Skin epidermis (tissue), 12 donors: Measurements from ENCODE around the gene FAM53A.

ENCODE experiments used
- H3K27ac ChIP-seq, 21 experiments: fragments of 200-600 bp; sonication (generic) in 11 of 21; one replicate each; pipeline ENCODE4 v1.5.0; 2020; ENCODE audit warnings: mild to moderate bottlenecking in 3 of 21, inconsistent platforms in 2 of 21, moderate library complexity in 2 of 21
- H3K4me3 ChIP-seq, 7 experiments: fragments of 200-600 bp; sonication (generic) in 2 of 7; one replicate each; pipeline ENCODE4 v1.5.0; 2020; ENCODE audit warnings: inconsistent platforms in 2 of 7, mild to moderate bottlenecking in 2 of 7, moderate library complexity in 1 of 7

Gene FAM53A

DNA sequence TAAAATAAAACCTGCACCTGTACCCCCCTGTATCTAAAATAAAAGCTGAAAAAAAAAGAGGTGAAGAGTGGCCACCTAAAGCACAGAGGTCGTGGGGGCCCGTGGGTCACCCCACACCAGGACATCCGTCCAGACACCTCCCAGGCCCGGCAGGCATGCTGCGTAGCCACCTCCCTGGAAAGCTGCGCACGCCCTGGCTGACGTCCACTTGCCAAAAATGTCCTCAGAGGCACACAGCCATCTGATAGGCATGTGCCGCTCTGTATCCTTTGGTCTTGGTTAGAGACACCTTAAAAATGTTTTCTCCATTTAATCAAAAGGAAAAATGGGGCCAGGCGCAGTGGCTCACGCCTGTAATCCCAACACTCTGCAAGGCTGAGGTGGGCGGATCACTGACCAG is 17.7 kb downstream of the FAM53A start:
- H3K4me3 ChIP-seq, result no peak overlapping the region
- no peak overlapping the region for H3K27ac ChIP-seq

DNA sequence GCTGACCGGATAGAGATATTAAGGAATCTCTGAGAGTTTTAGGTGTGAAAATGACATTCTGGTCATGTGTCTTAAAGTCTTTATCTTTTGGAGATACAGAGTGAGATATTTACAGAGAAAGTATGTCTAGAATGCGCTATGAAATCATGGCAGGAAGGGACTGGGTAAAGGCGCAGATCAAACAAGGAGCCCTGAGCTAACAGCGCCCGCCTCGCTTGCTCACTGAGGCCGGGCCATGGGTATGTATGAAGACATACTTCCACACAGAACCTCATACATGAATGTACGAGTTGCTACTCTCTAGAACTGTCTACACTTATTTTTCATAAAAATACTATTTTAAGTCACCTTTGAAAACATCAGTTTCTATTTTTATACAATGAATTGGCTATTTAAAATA is 20.0 kb downstream of the FAM53A start:
- no peak overlapping the region for H3K4me3 ChIP-seq
- no peak overlapping the region for H3K27ac ChIP-seq

DNA sequence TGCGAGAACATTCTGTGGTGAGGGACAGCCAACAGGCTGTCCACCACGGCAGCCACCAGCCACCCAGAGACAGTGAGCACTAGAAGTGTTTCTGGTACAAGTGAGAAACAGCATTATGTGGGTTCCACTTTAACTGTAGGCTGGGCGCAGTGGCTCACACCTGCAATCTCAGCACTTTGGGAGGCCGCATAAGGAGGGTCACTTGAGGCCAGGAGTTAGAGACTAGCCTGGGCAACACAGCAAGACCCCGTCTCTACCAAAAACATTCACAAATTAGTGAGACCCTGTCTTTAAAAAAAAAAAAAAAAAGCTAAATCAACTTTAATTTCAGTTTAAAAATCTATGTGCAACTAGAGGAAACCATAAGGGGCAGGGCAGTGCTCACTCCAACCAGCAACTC is 20.6 kb downstream of the FAM53A start:
- no peak overlapping the region for H3K27ac ChIP-seq
- H3K4me3 ChIP-seq, result no peak overlapping the region

DNA sequence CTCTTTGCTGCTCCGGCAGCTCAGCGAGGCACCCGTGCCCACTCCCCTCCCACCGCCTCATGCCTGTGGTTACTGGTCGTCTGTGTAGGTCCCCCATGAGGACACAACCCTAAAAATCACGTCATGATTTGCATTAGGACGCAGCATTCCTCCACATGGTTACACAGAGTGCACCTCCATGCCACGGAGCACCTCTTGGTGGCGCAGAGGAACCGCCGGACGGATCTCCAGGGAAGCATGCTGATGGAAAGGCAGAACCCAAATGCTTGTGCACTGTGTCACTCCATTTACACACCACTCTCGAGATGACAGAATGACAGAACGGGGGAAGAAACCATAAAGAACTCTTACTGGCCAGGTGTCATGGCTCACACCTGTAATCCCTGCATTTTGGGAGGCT is 22.4 kb downstream of the FAM53A start:
- Histone ChIP-seq H3K27ac (no peak overlapping the region), H3K4me3 (no peak overlapping the region)

DNA sequence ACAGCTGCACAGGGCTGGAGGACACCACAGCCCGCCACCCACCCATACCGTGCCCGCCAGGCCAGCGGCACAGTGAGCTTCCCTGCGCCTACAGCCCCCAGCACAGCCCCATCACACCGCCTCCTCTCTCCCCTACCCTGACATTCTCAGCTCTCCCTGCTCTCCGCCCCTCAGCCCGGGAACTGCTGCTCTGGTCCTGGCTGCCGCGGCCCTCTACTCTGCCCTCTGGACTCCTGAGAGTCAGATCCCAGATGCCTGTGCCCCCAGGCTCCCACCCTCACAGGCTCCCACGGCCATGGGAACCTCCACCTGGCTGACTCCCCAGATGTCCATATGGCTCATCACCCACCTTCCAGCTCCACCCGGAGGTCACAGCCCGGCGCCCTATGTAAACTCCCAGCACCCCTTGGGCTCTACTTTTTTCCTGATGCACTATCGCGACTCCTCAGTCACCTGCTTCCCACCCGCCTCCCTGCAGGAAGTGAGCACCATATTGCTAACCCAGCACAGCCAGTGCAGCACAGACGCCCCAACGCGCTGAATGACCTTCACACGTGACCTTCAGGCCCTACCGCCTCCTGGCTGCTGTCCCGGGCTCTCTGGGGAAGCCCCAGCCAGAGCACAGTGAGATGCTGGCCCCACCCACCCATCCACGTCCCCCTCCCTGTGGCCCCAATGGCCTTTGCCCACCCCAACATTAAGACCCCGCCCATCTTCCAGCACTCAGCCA is 23.0 kb downstream of the FAM53A start:
- Histone ChIP-seq H3K4me3 (no peak overlapping the region), H3K27ac (no peak overlapping the region)

DNA sequence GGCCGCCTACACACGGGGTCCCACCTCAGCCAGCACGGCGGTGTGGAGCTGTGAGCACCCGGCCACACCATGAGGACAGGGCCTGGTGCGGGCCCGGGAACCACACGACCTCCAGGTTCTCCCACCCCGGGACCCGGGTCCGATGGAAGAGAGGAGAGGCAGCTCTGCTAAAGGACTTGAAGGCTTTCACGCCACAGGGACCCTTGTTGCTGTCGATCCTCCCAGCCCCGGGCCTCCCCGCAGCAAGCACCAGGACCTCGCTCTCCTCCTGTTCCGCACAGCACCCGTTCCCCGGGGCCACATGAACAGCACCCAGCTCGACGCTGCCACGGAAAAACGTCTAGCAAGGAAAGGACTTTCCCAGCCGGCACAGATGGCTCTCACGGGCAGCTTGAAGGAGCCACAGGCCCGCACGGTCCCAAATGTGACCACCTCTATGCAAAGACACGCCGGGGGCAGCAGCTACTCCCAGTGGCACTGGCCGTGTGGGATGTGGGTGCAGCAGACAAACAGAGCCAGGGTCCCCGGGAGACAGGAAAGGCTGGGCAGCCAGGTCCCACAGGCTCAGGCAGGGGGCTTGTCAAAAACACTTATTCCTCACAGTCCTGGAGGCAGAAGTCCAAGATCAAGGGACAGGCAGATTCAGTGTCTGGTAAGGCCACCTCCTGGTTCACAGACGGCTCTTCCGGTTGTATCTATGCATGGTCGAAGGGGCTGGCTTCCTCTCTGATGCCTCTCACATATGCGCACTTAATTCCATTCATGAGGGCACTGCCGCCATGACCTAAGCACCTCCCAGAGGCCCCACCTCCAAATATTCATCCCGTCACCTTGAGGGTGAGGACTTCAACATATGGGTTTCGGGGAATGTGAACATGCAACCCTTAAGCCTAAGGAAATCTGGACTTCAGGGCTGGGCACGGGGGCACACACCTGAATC is 24.7 kb downstream of the FAM53A start:
- Histone ChIP-seq H3K27ac (no peak overlapping the region), H3K4me3 (no peak overlapping the region)

DNA sequence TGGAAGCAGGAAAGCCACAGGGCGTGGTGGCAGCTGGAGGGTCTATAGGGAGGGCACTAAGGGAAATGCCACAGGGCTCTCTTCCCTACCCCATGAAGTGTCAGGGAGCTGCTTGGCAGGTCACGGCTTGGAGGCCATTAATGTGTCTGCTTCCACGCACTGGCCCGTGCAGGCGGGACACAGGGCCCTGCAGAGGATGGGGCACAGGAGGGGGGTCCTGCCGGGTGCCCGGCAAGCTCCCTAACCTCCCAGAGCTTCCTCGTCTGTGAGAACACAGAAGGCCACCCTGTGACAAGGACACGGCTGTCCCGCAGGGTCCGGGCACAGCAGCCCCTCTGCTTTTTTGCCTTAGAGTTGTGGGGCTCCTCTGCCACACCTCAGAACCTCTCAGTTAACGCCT is 25.5 kb downstream of the FAM53A start:
- Histone ChIP-seq H3K4me3 (no peak overlapping the region), H3K27ac (no peak overlapping the region)

DNA sequence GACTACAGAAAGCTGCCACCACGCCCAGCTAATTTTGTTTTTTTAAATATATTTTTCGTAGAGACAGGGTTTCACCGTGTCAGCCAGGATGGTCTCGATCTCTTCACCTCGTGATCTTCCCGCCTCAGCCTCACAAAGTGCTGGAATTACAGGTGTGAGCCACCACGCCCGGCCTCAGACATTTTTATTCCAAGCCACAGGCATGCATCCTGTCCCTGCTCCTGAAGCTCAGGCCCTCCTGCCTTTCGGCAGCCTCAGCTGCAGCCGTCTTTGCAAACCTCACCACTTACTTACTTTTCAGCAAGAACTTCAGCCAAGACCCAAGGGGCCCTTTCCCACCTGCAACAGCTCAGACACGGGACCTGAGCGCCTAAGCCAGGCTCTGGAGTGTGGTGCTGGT is 26.0 kb downstream of the FAM53A start:
- Histone ChIP-seq H3K4me3 (no peak overlapping the region), H3K27ac (no peak overlapping the region)

DNA sequence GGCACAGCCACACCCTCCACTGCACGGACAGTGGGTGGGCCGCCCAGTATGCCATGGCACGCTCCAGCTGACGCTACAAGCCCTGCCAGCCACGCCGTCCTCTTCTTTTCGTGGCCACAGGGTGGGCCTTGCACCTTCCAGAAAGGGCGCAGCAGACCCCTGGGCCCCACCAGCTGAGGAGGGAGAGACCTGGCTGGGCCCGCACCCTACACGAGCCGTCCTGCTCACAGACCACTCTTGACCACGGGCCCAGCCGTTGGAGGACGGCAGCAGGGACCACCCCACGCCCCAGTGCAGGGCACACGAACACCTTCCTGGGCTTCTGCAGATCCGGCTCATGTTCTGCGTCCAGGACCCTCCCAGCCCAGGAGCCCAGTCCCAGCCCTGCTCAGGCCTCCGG is 27.1 kb downstream of the FAM53A start:
- no peak overlapping the region for H3K27ac ChIP-seq

DNA sequence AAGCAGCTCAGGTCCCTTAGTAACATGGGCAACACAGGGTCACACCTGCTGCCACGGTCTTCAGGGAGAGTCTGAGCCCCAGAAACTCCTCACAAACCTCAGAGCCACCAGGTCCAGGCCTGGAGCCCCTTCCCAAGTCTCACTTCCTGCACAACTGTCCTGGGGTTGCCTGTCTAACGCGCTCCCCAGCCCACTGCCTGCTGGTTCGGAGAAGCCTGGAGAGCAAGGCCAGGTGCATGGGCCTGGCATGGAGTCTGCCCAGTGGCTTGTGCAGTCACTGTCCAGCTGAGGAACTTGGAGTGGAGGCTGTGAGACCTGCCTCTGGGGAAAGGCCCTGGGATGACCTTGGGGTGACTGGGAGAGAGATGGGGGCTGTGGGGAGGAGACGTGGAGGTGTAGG is 28.0 kb downstream of the FAM53A start:
- Histone ChIP-seq H3K27ac (no peak overlapping the region), H3K4me3 (no peak overlapping the region)

More for the DNA sequence above, 27.1 kb downstream of the FAM53A start:
- no peak overlapping the region for H3K4me3 ChIP-seq

DNA sequence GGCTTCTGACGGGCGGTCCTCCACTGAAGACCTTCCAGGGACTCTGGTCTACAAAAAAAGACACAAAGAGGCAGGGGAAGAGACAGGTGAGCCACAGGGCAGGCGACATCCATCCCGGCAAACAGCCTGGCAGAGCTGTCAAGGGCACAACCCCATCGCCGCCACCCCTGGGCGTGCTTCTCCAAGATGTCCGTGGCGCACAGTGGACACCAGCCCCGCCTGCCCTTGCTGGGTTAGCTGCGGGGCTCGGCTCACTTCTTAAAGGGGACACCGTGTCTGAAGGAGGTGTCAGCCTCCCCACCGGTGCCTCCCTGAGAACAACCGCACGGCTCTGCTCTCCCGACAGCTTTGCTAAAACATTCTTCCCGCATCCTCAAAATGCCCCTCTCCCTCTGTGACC is 28.4 kb downstream of the FAM53A start:
- no peak overlapping the region for H3K4me3 ChIP-seq
- H3K27ac ChIP-seq, result no peak overlapping the region

DNA sequence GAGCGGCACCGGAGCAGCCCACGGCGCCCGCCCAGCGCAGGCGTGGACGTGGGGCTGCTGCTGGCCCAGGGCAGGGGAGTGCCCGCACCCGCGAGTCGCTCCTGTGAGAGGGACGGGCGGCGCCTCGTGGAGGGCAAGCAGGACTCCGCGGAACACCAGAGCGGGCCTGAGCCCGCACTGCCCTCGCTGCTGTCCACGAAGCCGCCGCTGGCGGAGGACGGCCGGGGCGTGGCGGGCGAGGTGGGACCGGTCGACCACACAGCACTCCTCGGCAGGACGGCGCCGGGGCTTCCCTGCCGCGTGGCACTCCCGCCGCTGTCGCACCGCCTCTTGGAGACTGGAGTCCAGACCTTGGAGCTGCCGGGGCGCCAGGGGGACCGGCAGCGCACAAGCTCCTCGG is 29.0 kb downstream of the FAM53A start:
- Histone ChIP-seq H3K4me3 (no peak overlapping the region), H3K27ac (no peak overlapping the region)

DNA sequence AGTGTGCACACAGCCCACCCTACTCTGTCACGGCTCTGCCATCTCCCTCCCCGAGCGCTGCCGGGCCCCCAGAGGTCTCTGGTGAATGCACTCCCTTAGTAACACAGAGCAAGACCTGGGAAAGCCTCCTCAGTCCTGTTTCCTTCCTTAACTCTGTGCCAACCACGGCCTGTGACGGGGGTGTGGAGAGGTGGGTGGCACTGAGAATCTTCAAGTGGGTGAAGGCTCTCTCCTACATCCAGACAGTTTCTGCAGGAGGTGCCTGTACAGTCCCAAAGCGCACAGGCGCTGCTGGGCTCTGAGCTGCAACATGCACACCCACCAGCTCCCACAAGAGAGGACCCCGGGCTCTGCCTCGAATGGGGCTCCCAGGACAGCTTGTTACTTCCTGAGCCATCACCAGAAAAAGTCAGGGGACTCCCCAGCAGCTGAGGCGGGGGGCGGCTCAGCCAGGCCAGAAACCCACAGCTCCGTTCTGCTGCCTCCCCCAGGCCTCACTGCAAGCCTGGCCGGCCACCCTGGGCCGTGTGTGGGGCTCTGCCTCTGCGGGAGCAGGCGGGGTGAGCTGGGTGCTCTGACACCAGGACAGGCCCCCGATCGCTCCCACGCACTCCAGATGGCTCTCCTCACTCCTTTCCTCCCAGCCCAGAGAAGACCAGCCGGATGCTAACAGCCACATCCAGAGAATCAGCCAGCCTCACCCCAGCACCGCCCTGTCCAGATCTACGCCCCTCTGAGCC is 29.7 kb downstream of the FAM53A start:
- H3K27ac ChIP-seq, result no peak overlapping the region

DNA sequence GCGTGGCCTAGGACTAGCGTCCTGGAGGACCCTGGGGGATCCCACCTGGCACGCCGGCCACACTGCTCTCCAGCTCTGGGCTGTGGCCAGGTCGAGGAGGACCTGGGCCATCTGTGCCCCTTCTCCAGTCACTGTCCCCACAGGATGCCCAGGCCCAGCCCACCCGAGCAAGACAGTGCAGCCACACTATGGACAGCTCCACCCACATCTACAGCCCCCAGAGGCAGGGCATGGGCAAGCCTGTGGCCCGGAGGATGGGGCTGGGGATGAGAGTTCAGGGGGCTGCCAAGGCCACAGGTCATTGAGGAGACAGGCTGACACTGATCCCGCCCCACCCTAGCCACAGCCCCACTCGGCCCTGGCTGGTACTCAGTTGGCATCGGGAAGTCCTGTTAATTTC is 30.3 kb downstream of the FAM53A start:
- no peak overlapping the region for H3K4me3 ChIP-seq
- no peak overlapping the region for H3K27ac ChIP-seq

More for the DNA sequence above, 29.7 kb downstream of the FAM53A start:
- no peak overlapping the region for H3K4me3 ChIP-seq

DNA sequence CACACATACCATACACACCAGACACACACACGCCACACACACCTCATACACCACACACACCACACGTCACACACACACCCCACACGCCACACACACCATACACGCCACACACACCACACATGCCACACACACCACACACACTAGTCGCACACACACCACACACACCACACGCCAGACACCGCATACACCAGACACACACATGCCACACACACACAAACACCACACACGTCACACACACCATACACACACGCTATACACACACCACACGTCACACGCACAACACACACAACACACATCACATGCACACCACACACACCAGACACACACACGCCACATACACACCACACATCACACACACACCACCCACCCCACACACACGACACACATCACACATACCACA is 32.0 kb downstream of the FAM53A start:
- Histone ChIP-seq H3K4me3 (no peak overlapping the region), H3K27ac (no peak overlapping the region)

DNA sequence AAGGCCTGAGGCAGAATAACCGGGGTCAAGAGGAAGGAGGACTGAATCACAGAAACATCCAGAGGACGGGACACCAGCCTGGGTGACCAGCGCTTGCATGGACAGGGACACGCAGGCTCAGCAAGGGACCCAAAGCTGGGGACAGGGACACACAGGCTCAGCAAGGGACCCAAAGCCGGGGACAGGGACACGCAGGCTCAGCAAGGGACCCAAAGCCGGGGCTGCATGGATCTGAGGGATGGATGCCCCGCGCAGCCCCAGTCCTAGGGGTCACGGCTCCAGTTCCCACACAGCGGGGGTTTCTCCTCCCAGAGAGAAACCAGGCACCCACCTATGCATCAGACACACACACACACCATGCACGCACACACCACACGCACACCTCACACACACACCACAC is 32.5 kb downstream of the FAM53A start:
- Histone ChIP-seq H3K27ac (no peak overlapping the region), H3K4me3 (no peak overlapping the region)

DNA sequence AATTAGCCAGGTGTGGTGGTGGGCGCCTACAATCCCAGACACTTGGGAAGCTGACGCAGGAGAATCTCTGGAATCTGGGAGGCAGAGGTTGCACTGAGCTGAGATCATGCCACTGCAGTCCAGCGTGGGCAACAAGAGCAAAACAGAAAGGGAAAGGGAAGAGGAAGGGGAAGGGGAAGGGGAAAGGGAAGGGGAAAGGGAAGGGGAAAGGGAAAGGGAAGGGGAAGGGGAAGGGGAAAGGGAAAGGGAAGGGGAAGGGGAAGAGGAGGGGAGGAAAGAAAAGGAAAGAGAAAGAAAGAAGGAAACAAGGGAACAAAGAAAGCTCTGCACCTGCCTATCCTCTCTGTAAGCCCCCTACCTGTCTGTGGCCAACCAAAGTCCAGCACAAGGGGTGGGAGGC is 35.2 kb downstream of the FAM53A start:
- H3K27ac ChIP-seq, result no peak overlapping the region

DNA sequence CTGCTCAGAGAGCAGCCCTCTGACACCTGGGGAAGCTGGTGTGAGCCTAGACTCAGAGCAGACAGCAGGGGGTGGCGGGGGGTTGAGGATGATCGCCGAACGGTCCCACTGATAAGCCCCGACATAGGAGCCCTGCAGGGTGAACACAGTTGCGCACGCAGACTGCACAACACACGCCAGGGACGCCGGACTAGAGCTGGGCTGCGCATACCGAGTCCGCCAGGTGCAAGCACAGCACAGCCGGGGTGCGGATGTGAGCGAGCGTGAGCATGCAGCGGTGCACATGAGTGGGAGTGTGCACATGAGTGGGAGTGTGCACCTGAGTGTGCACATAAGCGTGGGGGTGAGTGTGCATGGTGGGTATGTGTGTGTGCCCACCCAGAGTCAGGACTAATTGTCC is 36.7 kb downstream of the FAM53A start:
- Histone ChIP-seq H3K4me3 (no peak overlapping the region), H3K27ac (no peak overlapping the region)

More for the DNA sequence above, 35.2 kb downstream of the FAM53A start:
- no peak overlapping the region for H3K4me3 ChIP-seq

DNA sequence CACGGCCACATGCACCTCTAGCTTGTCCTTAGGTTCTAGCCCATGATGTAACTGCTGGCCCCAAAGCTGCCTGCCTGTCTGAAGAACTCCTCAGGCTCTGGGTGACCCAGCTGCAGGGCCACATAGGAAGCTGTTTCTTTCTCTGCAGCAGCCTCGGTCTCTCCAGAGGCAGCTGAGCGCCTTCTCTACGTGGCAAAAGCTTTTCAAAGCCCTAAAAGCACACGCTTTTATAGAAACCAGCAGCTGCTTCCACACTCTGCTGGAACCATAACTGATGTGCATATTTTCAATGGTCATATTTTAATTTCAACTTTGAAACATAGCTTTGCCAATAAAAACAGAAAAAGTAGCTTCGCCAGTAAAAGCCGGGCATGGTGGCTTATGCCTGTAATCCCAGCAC is 37.4 kb downstream of the FAM53A start:
- no peak overlapping the region for H3K27ac ChIP-seq
- H3K4me3 ChIP-seq, result no peak overlapping the region

DNA sequence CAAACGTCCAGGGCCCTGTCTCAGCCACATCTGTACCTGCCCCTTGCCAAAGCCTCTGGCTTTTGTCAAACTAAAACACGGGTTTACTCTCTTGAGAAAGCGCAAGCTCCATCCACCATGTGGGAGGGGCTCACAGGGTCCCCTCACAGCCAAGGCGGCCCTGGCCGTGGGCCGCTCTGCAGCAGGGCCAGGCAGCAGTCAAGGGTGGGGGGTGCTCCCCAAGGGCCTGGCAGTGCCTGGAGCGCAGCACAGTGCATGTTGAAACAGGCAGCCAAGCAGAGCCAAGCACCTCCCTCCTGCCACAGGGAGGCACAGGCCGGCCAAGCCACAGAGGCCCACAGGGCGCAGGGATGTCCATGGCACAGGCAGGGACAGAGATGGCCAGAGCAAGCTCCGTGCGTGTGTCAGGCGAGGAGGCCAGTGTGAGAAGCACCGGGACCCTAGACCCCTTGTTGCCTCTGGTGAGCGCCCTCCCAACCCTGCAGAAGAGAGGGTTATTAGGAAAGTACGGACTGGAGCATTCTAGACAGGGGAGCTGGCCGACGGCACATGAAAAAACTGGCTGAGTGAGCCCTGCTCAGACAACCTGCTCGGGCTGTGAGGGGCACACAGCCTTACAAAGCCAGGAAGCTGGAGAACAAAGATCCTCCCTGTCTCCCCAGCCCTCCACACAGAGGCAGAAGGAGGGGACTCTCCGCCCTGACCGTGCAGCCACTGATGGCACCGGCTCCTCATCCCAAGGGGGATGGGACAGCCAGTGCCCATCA is 39.0 kb downstream of the FAM53A start:
- no peak overlapping the region for H3K4me3 ChIP-seq
- no peak overlapping the region for H3K27ac ChIP-seq
